SJSA1 (cell line): ENCODE measurements around the gene DLX2. TPM values are rescaled to one million over a fixed set of nuclear protein-coding genes. Genes with fewer than 3 reads are reported as not detected.
"Not testable (repeated sequence)": the region's sequence is repeated elsewhere in the genome, so short reads cannot be mapped to it uniquely, and the experiment has no call there.

ENCODE experiments used
- DNase-seq, 2 experiments: peaks; one replicate each; pipeline ENCODE4 v3.0.0-alpha.2; 2015 to 2020; ENCODE audit warnings: low spot score in 2 of 2, low read depth in 1 of 2
- H3K27ac ChIP-seq: fragments of 250-450 bp; sonication (Bioruptor Pico); 2 replicates; pipeline ENCODE4 v1.5.1; 2020; ENCODE audit warnings: mild to moderate bottlenecking, moderate library complexity
- H3K27me3 ChIP-seq: fragments of 250-450 bp; sonication (Bioruptor Pico); replicated peaks from 2 replicates; pipeline ENCODE4 v1.5.1; 2020; ENCODE audit warnings: mild to moderate bottlenecking, moderate library complexity
- H3K36me3 ChIP-seq: fragments of 250-450 bp; sonication (Bioruptor Pico); 2 replicates; pipeline ENCODE4 v1.5.1; 2020; ENCODE audit warnings: mild to moderate bottlenecking
- H3K4me1 ChIP-seq: fragments of 250-450 bp; sonication (Bioruptor Pico); replicated peaks from 2 replicates; pipeline ENCODE4 v1.6.1; 2021; ENCODE audit warnings: mild to moderate bottlenecking
- H3K4me3 ChIP-seq: fragments of 250-450 bp; sonication (Bioruptor Pico); 2 replicates; pipeline ENCODE4 v1.5.1; 2020; ENCODE audit warnings: mild to moderate bottlenecking
- H3K9me3 ChIP-seq: fragments of 250-450 bp; sonication (Bioruptor Pico); replicated peaks from 2 replicates; pipeline ENCODE4 v1.5.1; 2020; ENCODE audit warnings: mild to moderate bottlenecking
- total RNA-seq: library from RNA; depleted of rRNA; stranded (reverse); fragments of >200 nt; shearing (Covaris generic); gene quantifications from 2 replicates; pipeline ENCODE4 v1.2.3, GENCODE V29; 2014; rRNA removed

DLX2 gene
- 0.92 TPM in 1 of 2 replicates, not detected in the other for total RNA-seq

DNA sequence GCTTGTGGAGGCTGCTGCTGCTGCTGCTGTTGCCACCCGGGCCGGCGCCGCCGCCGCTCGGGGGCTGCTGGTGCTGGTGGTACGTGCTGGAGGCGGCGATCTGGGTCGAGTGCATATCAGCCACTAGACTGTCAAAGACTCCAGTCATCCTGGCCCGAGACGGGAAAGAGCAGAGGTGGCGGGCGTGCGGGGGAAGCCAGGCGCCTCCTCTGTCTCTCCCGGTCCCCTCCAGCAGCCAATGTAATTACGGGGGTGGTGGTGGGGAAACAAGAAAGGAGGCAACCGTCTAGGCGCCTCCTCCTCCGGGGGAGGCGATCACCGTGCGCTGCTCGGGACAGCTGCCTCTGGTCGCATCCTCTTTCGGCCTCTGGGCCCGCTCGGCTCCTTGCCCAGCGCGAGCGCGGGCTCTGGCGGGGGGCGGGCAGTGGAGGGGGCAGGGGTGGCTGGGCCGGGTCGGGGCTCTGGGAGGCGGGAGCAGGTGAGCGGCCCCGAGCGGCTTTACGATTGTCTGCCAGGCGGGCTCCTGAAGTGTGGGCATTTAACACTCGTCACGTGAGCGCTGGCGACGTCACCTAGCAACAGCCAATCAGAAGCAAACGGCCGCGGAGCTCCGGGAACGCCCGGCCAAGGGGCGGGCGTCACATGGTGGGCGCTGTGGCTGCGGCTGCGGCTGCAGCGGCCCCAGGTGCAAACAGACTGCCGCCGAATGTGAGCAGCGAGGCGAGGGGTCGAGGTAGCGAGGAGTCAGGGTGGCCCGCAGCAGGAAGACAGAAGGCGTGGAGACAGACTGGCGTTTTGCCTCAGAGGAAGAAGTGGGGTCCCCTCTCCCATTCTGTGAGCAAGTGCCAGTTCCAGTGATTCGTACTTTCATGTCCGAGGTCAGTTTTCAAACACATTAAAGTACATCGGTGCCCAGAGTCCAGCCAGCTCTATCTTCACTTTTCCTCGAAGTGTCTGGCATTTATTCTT lies at the start of gene DLX2:
Gene DLX2 (minus strand): TSS at position 510 of the 969 bp plus-strand sequence. CDS start 362 bp downstream, at position 148.
- H3K27ac ChIP-seq = no peak within 1 kb of the TSS
- H3K4me3 ChIP-seq = peak within 1 kb of the TSS; percentile 50
- no peaks in the 10 kb centered on the region for H3K27me3 ChIP-seq
- no peaks in the 10 kb centered on the region for H3K9me3 ChIP-seq
- H3K4me1 ChIP-seq = peaks cover 50% of the 10 kb centered on the region
- peak; percentile 76 to 91 for DNase-seq
- H3K36me3 ChIP-seq = no peaks in the 10 kb centered on the region

DNA sequence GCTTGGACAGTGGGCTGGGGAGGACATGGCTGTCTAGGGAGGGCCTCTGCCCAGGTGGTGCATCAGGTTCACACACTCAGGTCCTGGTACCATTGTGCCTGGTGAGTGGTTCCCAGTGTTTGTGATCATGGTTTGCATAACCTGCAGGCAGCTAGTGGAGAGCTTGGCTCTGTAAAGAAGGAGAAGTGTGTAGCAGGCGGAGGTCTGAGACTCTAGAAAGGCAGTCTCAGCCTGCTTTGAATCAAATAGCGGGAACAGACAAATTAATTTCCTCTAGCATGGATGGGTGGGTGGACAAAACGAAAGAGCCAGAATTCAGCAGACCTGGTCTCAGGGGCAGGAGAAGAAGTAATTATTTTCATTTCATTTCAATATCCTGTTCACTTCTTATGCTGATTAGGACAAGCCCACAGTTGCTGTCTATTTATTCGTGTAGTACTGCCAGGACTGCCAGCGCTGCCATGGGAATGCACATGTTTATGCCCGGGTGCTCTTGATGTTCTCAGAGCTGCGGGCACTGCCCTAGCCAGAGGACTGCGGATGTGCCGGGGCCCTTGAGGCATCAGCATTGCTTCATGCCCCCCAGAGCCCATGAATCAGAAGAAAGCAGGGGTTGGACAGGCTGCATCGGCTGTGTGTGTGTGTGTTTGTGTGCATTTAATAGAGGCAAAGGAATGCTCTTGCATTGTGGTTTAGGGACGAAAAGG lies 45.4 kb upstream of the DLX2 start:
- H3K27me3 ChIP-seq = no peaks in the 10 kb centered on the region
- no peaks in the 10 kb centered on the region for H3K4me1 ChIP-seq
- no peaks in the 10 kb centered on the region; the same call in 1 of the 2 replicates for H3K9me3 ChIP-seq
- H3K36me3 ChIP-seq = no peaks in the 10 kb centered on the region
- DNase-seq = no peak
- H3K4me3 ChIP-seq = no peak overlapping the region
- no peak overlapping the region for H3K27ac ChIP-seq

DNA sequence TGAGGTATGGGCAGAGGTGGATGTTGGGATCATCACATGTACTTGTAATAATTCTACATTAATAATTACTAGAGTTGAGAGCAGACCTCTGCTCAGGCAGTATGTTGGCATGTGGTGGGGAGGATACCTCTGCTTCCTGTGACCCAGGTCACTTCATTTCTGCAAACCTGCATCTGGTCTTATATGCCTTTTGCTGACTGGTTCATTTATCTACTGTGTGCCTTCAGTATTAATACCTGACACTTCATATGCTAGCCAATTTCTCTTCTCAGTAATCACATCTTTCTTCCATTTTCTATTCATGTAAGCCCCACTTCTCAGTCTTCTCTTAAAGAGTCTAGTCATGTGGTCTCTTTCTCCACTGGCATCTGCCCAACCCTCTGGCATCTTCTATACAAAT lies 41.1 kb upstream of the DLX2 start:
- no peaks in the 10 kb centered on the region for H3K9me3 ChIP-seq
- H3K27ac ChIP-seq = no peak overlapping the region
- no peak overlapping the region for H3K4me3 ChIP-seq
- H3K27me3 ChIP-seq = no peaks in the 10 kb centered on the region
- H3K4me1 ChIP-seq = no peaks in the 10 kb centered on the region
- DNase-seq = no peak
- H3K36me3 ChIP-seq = no peaks in the 10 kb centered on the region

- not testable (repeated sequence) for H3K27ac ChIP-seq, DNase-seq, H3K9me3 ChIP-seq, H3K4me1 ChIP-seq, H3K36me3 ChIP-seq, H3K4me3 ChIP-seq, H3K27me3 ChIP-seq
Observed at GRCh38 chr2:172138727-172139126, 36.0 kb upstream of the DLX2 start.

DNA sequence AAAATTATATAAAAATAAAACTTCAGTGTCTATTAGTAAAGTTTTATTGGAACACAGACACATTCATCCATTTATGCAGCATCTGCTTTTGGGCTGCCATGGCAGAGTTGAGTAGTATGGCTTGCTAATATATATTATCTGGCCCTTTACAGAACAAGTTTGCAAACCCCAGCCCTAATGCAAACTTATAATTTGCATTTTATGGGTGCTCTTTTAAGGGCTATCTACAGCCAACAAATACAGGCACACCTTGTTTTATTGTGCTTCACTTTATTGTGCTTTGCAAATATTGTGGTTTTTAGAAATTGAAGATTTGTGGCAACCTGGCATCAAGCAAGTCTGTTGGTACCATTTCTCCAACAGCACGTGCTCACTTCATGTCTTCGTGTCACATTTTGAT lies 35.2 kb upstream of the DLX2 start:
- no peak overlapping the region for H3K27ac ChIP-seq
- no peaks in the 10 kb centered on the region for H3K9me3 ChIP-seq
- DNase-seq = no peak
- H3K36me3 ChIP-seq = no peaks in the 10 kb centered on the region
- H3K4me1 ChIP-seq = no peaks in the 10 kb centered on the region
- no peaks in the 10 kb centered on the region for H3K27me3 ChIP-seq
- no peak overlapping the region for H3K4me3 ChIP-seq

- no peak overlapping the region for H3K4me3 ChIP-seq
- no peaks in the 10 kb centered on the region for H3K4me1 ChIP-seq
- no peak for DNase-seq
- no peaks in the 10 kb centered on the region for H3K27me3 ChIP-seq
- H3K27ac ChIP-seq = no peak overlapping the region
- H3K9me3 ChIP-seq = no peaks in the 10 kb centered on the region
- no peaks in the 10 kb centered on the region for H3K36me3 ChIP-seq
Observed at GRCh38 chr2:172137109-172137508, 34.4 kb upstream of the DLX2 start.

- no peak for DNase-seq
- Histone ChIP-seq H3K4me1 (no peaks in the 10 kb centered on the region), H3K27ac (no peak overlapping the region), H3K4me3 (no peak overlapping the region), H3K9me3 (no peaks in the 10 kb centered on the region), H3K36me3 (no peaks in the 10 kb centered on the region), H3K27me3 (no peaks in the 10 kb centered on the region)
Observed at GRCh38 chr2:172135446-172135845, 32.7 kb upstream of the DLX2 start.

- Histone ChIP-seq H3K36me3 (no peaks in the 10 kb centered on the region), H3K9me3 (no peaks in the 10 kb centered on the region), H3K27me3 (no peaks in the 10 kb centered on the region), H3K4me1 (no peaks in the 10 kb centered on the region), H3K4me3 (no peak overlapping the region), H3K27ac (no peak overlapping the region)
- DNase-seq = no peak
Observed at GRCh38 chr2:172134270-172134669, 31.6 kb upstream of the DLX2 start.

GRCh38 chr2:172131713-172132555 lies 29.2 kb upstream of the DLX2 start:
- no peak overlapping the region for H3K4me3 ChIP-seq
- H3K27me3 ChIP-seq = no peaks in the 10 kb centered on the region
- no peaks in the 10 kb centered on the region for H3K9me3 ChIP-seq
- no peak overlapping the region for H3K27ac ChIP-seq
- H3K36me3 ChIP-seq = no peaks in the 10 kb centered on the region
- DNase-seq = no peak
- no peaks in the 10 kb centered on the region for H3K4me1 ChIP-seq

GRCh38 chr2:172129404-172129803 lies 26.7 kb upstream of the DLX2 start:
- Histone ChIP-seq H3K4me1 (no peaks in the 10 kb centered on the region), H3K36me3 (no peaks in the 10 kb centered on the region), H3K27ac (no peak overlapping the region), H3K9me3 (no peaks in the 10 kb centered on the region), H3K4me3 (no peak overlapping the region), H3K27me3 (no peaks in the 10 kb centered on the region)
- DNase-seq = no peak

- no peaks in the 10 kb centered on the region for H3K36me3 ChIP-seq
- no peak for DNase-seq
- H3K4me1 ChIP-seq = no peaks in the 10 kb centered on the region
- H3K9me3 ChIP-seq = no peaks in the 10 kb centered on the region
- H3K4me3 ChIP-seq = no peak overlapping the region
- no peak overlapping the region for H3K27ac ChIP-seq
- H3K27me3 ChIP-seq = no peaks in the 10 kb centered on the region
Observed at GRCh38 chr2:172128484-172128883, 25.8 kb upstream of the DLX2 start.

DNA sequence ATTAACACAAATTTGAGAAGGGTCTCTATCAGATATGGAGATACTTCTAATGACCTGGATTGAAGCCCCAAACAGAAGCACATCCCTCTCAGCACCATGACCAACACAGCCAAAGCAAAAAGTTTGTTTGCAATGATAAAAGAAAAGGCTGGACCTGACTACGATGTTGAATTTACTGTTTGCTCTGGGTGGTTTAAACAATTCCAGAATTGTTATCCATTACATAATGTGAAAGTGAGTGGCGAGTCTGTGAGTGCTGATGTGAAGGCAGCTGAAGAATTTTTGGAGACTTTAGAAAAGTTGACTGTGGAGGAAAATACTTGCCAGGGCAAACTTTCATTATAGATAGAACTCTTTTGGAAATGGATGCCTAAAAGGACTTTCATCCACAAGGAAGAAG lies 17.4 kb upstream of the DLX2 start:
- no peak for DNase-seq
- H3K27ac ChIP-seq = no peak overlapping the region
- H3K4me3 ChIP-seq = no peak overlapping the region
- H3K4me1 ChIP-seq = peaks cover 11% of the 10 kb centered on the region
- no peaks in the 10 kb centered on the region for H3K27me3 ChIP-seq
- no peaks in the 10 kb centered on the region for H3K9me3 ChIP-seq
- H3K36me3 ChIP-seq = no peaks in the 10 kb centered on the region

- no peak overlapping the region for H3K4me3 ChIP-seq
- H3K27ac ChIP-seq = peak overlapping the region; percentile 67
- H3K9me3 ChIP-seq = no peaks in the 10 kb centered on the region
- no peaks in the 10 kb centered on the region for H3K36me3 ChIP-seq
- H3K27me3 ChIP-seq = no peaks in the 10 kb centered on the region
- peaks cover 11% of the 10 kb centered on the region for H3K4me1 ChIP-seq
- no peak for DNase-seq
Observed at GRCh38 chr2:172119089-172119488, 16.4 kb upstream of the DLX2 start.
